Endothelial cell of umbilical vein (primary cell): ENCODE results near the gene TBC1D5.
"Not testable (repeated sequence)": the region's sequence is repeated elsewhere in the genome, so short reads cannot be mapped to it uniquely, and the experiment has no call there.

Experiments
- GATA2 ChIP-seq: IDR thresholded peaks from 2 replicates; pipeline ENCODE4 v1.7.0; 2011; ENCODE audit warnings: low read depth, mild to moderate bottlenecking, moderate library complexity, mixed read lengths, low read length; ENCODE audit not compliant: insufficient read length, insufficient read depth
- JUN ChIP-seq: IDR thresholded peaks from 2 replicates; pipeline ENCODE4 v1.6.1; 2011; ENCODE audit warnings: borderline replicate concordance, low read depth; ENCODE audit not compliant: insufficient read length, insufficient read depth
- POLR2A ChIP-seq: IDR thresholded peaks from 2 replicates; pipeline ENCODE4 v1.6.1; 2012; ENCODE audit warnings: low read depth, mild to moderate bottlenecking, control low read depth, low read length
- POLR2AphosphoS5 ChIP-seq: IDR thresholded peaks from 2 replicates; pipeline ENCODE4 v1.6.1; 2012; ENCODE audit warnings: low read depth, mild to moderate bottlenecking, control low read depth, low read length, moderate library complexity; ENCODE audit not compliant: insufficient read depth
- TF ChIP-seq, protein P1 (sequence below), 2 donors: IDR thresholded peaks; 1 replicate in 1 of 2; 2 replicates in 1 of 2; pipeline ENCODE4 v1.5.1; 2011; ENCODE audit warnings: low read length in 2 of 2, mild to moderate bottlenecking in 2 of 2, moderate library complexity in 2 of 2, control low read depth in 1 of 2, inconsistent platforms in 1 of 2, low read depth in 1 of 2; ENCODE audit not compliant: insufficient read depth in 1 of 2; ENCODE audit errors: extremely low read depth in 1 of 2
- TF ChIP-seq, protein P2 (sequence below): IDR thresholded peaks from 2 replicates; pipeline ENCODE4 v1.6.1; 2011; ENCODE audit not compliant: insufficient read depth, insufficient read length

DNA sequence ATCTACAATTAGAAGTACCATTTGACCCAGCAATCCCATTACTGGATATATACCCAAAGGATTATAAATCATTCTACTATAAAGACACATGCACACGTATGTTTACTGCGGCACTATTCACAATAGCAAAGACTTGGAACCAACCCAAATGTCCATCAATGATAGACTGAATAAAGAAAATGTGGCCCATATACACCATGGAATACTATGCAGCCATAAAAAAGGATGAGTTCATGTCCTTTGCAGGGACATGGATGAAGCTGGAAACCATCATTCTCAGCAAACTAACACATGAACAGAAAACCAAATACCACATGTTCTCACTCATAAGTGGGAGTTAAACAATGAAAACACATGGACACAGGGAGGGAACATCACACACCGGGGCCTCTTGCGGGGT, 92.7 kb downstream of the TBC1D5 start:
- TF ChIP-seq, protein P1, sequence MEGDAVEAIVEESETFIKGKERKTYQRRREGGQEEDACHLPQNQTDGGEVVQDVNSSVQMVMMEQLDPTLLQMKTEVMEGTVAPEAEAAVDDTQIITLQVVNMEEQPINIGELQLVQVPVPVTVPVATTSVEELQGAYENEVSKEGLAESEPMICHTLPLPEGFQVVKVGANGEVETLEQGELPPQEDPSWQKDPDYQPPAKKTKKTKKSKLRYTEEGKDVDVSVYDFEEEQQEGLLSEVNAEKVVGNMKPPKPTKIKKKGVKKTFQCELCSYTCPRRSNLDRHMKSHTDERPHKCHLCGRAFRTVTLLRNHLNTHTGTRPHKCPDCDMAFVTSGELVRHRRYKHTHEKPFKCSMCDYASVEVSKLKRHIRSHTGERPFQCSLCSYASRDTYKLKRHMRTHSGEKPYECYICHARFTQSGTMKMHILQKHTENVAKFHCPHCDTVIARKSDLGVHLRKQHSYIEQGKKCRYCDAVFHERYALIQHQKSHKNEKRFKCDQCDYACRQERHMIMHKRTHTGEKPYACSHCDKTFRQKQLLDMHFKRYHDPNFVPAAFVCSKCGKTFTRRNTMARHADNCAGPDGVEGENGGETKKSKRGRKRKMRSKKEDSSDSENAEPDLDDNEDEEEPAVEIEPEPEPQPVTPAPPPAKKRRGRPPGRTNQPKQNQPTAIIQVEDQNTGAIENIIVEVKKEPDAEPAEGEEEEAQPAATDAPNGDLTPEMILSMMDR (IDR thresholded peaks at IDR 0.05; ENCODE audit: extremely low read depth in 1 of 2, insufficient read depth in 1 of 2, low read depth in 1 of 2, low read length in 2 of 2), result not testable (repeated sequence)
- TF ChIP-seq JUN, POLR2A, POLR2AphosphoS5, GATA2: not testable (repeated sequence)
- TF ChIP-seq, protein P2, sequence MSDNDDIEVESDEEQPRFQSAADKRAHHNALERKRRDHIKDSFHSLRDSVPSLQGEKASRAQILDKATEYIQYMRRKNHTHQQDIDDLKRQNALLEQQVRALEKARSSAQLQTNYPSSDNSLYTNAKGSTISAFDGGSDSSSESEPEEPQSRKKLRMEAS, result not testable (repeated sequence)
